ENCODE results near the gene STPG1.

Gene STPG1

GRCh38 chr1:24425922-24426321 lies 12.3 kb upstream of the STPG1 start:
- DNase-seq, result no peak

- DNase-seq, result no peak
Measured at GRCh38 chr1:24425441-24425840, 11.9 kb upstream of the STPG1 start.

GRCh38 chr1:24424990-24425389 lies 11.4 kb upstream of the STPG1 start:
- no peak for DNase-seq

- no peak for DNase-seq
Measured at GRCh38 chr1:24424207-24424606, 10.6 kb upstream of the STPG1 start.

- DNase-seq, result no peak
Measured at GRCh38 chr1:24421502-24421901, 7.9 kb upstream of the STPG1 start.

GRCh38 chr1:24420547-24420946 lies 7.0 kb upstream of the STPG1 start:
- DNase-seq, result no peak

GRCh38 chr1:24418898-24419628 lies 5.5 kb upstream of the STPG1 start:
- no peak for DNase-seq

GRCh38 chr1:24417681-24418080 lies 4.1 kb upstream of the STPG1 start:
- no peak for DNase-seq

- DNase-seq, result no peak
Measured at GRCh38 chr1:24416666-24417391, 3.2 kb upstream of the STPG1 start.

- DNase-seq, result peak; percentile 81
Measured at GRCh38 chr1:24415910-24416665, 2.5 kb upstream of the STPG1 start.

GRCh38 chr1:24415334-24415909 lies 1.8 kb upstream of the STPG1 start, which contains the start of gene NIPAL3:
Gene NIPAL3, plus strand, starts transcription at chr1:24415802. Its CDS starts 3,746 bp downstream, at chr1:24419548.
- peak; percentile 99 for DNase-seq

GRCh38 chr1:24414775-24415333 lies 1.3 kb upstream of the STPG1 start:
- DNase-seq, result no peak

GRCh38 chr1:24412408-24412807 lies 1.2 kb downstream of the STPG1 start:
- no peak for DNase-seq

GRCh38 chr1:24411963-24412362 lies 1.6 kb downstream of the STPG1 start:
- no peak for DNase-seq

GRCh38 chr1:24410750-24411149 lies 2.8 kb downstream of the STPG1 start:
- no peak for DNase-seq

- DNase-seq, result no peak
Measured at GRCh38 chr1:24409535-24409934, 4.0 kb downstream of the STPG1 start.

GRCh38 chr1:24406788-24407187 lies 6.8 kb downstream of the STPG1 start:
- no peak for DNase-seq

- DNase-seq, result no peak
Measured at GRCh38 chr1:24403806-24404205, 9.8 kb downstream of the STPG1 start.

GRCh38 chr1:24400065-24400464 lies 13.5 kb downstream of the STPG1 start:
- no peak for DNase-seq

GRCh38 chr1:24393892-24394291 lies 19.7 kb downstream of the STPG1 start:
- DNase-seq, result no peak

- no peak for DNase-seq
Measured at GRCh38 chr1:24392982-24393650, 20.5 kb downstream of the STPG1 start.

- DNase-seq, result no peak
Measured at GRCh38 chr1:24392604-24392946, 21.0 kb downstream of the STPG1 start.

All from NCI-H2171 treated with DMSO at 0.1 percent for 48 hours (cell line).